ENCODE data around the gene IMPDH1.

The IMPDH1 gene

GRCh38 chr7:128393526-128394330 lies 16.1 kb downstream of the IMPDH1 start:
- TF ChIP-seq CTCF (IDR thresholded peaks at IDR 0.05; ENCODE audit: insufficient read depth, low read depth, low read length, missing control alignments) = no peak
- DNase-seq (ENCODE audit: low read depth) = no peak
- H3K4me3 ChIP-seq (ENCODE audit: low read depth, low read length) = no peak overlapping the region

- H3K4me3 ChIP-seq (ENCODE audit: low read depth, low read length) = no peak overlapping the region
- no peak for DNase-seq (ENCODE audit: low read depth)
- TF ChIP-seq CTCF (IDR thresholded peaks at IDR 0.05; ENCODE audit: insufficient read depth, low read depth, low read length, missing control alignments) = no peak
Measured at GRCh38 chr7:128392446-128393327, 17.1 kb downstream of the IMPDH1 start.

- no peak overlapping the region for H3K4me3 ChIP-seq (ENCODE audit: low read depth, low read length)
- no peak for TF ChIP-seq CTCF (IDR thresholded peaks at IDR 0.05; ENCODE audit: insufficient read depth, low read depth, low read length, missing control alignments)
- DNase-seq (ENCODE audit: low read depth) = no peak
Measured at GRCh38 chr7:128391805-128392204, 18.0 kb downstream of the IMPDH1 start.

- DNase-seq (ENCODE audit: low read depth) = no peak
- TF ChIP-seq CTCF (IDR thresholded peaks at IDR 0.05; ENCODE audit: insufficient read depth, low read depth, low read length, missing control alignments) = no peak
Measured at GRCh38 chr7:128390871-128391565, 18.8 kb downstream of the IMPDH1 start.

GRCh38 chr7:128389618-128390329 lies 20.0 kb downstream of the IMPDH1 start:
- H3K4me3 ChIP-seq (ENCODE audit: low read depth, low read length) = no peak overlapping the region
- TF ChIP-seq CTCF (IDR thresholded peaks at IDR 0.05; ENCODE audit: insufficient read depth, low read depth, low read length, missing control alignments) = no peak
- no peak for DNase-seq (ENCODE audit: low read depth)

More at GRCh38 chr7:128390871-128391565, 18.8 kb downstream of the IMPDH1 start:
- H3K4me3 ChIP-seq (ENCODE audit: low read depth, low read length) = no peak overlapping the region

- no peak for DNase-seq (ENCODE audit: low read depth)
- no peak for TF ChIP-seq CTCF (IDR thresholded peaks at IDR 0.05; ENCODE audit: insufficient read depth, low read depth, low read length, missing control alignments)
- no peak overlapping the region for H3K4me3 ChIP-seq (ENCODE audit: low read depth, low read length)
Measured at GRCh38 chr7:128389085-128389617, 20.6 kb downstream of the IMPDH1 start.

All from GM12865 (cell line).